ENCODE measurements around the gene RAB7B. TPM values are rescaled to one million over a fixed set of nuclear protein-coding genes. Genes with fewer than 3 reads are reported as not detected.

Gene RAB7B
- total and polyA plus RNA-seq, 12 donors: 0.17 to 3.5 (median 0.82) TPM

- Histone ChIP-seq H3K27ac (no peak overlapping the region), H3K9me3 (replicated peaks in 1 of 3) (no peaks in the 10 kb centered on the region), H3K27me3 (peaks cover 29% of the 10 kb centered on the region), H3K4me3 (no peak overlapping the region), H3K4me1 (replicated peaks in 1 of 2) (no peaks in the 10 kb centered on the region), H3K36me3 (replicated peaks in 1 of 2) (no peaks in the 10 kb centered on the region)
- TF ChIP-seq POLR2A (IDR thresholded peaks at IDR 0.05) (no peak), CTCF (IDR thresholded peaks at IDR 0.05) (no peak)
- 46 to 61% (median 54%) methylated on average over 5 to 7 of the region's 7 CpGs for WGBS, 4 donors
- intact Hi-C loops (cut with DNase I): no loop called here
- DNase-seq: no peak
These were observed 38.4 kb upstream of the RAB7B start for GRCh38 chr1:206041640-206042039.

- Histone ChIP-seq H3K36me3 (replicated peaks in 1 of 2) (no peaks in the 10 kb centered on the region), H3K27me3 (peaks cover 30% of the 10 kb centered on the region), H3K4me3 (no peak overlapping the region), H3K27ac (no peak overlapping the region), H3K9me3 (replicated peaks in 1 of 3) (no peaks in the 10 kb centered on the region), H3K4me1 (replicated peaks in 1 of 2) (no peaks in the 10 kb centered on the region)
- intact Hi-C loops (cut with DNase I): no loop called here
- DNase-seq: no peak
- TF ChIP-seq POLR2A (IDR thresholded peaks at IDR 0.05) (no peak), CTCF (IDR thresholded peaks at IDR 0.05) (no peak)
- WGBS, 4 donors: 50 to 69% (median 64%) methylated on average over 5 of the region's 5 CpGs
These were observed 37.1 kb upstream of the RAB7B start for GRCh38 chr1:206040328-206040727.

DNA sequence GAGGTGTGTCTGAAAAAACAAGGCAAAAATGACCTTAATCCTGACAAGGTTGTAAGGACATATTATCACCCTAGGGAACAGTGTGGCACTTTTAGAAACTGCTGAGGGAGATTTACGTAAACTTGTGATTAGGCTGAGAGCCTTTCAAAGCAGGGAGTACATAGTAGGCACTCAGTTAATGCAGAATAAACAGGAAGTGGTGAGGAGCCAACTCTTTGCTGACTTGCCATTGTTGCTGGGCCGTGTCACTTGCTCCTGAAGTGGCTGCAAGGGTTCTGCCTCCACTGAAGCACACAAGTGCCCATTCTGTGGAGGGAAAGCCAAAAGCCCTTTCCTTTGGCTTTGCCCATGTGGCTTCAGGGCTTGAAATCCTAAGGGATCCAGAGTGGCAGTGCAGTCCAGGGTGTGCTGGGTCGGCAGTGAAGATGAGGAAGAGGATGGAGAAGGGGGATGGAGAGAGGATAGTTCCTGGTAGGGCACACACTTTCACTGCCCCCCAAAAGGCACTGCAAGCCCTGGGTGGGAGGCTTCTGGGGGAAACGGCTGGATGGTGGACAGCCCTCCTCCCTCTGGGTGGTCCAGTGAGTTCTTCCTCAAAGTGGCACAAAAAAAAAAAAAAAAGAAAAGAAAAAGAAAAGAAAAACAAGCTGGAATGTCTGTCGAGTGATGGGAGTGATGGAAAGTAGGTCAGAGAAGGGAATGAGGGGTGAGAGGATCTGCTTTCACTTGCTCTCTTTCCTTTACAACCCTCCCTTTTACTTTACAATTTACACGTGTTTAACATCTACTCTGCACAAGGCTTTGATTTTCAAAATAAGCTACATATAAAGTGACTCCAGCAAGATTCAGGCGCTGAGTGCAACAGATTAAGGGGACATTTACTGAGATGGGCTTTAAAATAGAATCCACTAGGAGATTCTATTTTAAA, 36.1 kb upstream of the RAB7B start:
- H3K27me3 ChIP-seq: peaks cover 38% of the 10 kb centered on the region
- no peaks in the 10 kb centered on the region for H3K9me3 ChIP-seq (replicated peaks in 1 of 3)
- WGBS, 4 donors: 38 to 44% (median 41%) methylated on average over 7 of the region's 7 CpGs
- TF ChIP-seq CTCF (IDR thresholded peaks at IDR 0.05): no peak
- TF ChIP-seq POLR2A (IDR thresholded peaks at IDR 0.05): no peak
- no peak for DNase-seq
- H3K4me1 ChIP-seq (replicated peaks in 1 of 2): no peaks in the 10 kb centered on the region
- no peaks in the 10 kb centered on the region for H3K36me3 ChIP-seq (replicated peaks in 1 of 2)
- H3K4me3 ChIP-seq: no peak overlapping the region
- intact Hi-C loops (cut with DNase I): loop anchor here in 1 of 2 donors (10.0 kb wide), 1 partner anchor 65 kb away; no protein-coding TSS in a partner anchor
- no peak overlapping the region for H3K27ac ChIP-seq

DNA sequence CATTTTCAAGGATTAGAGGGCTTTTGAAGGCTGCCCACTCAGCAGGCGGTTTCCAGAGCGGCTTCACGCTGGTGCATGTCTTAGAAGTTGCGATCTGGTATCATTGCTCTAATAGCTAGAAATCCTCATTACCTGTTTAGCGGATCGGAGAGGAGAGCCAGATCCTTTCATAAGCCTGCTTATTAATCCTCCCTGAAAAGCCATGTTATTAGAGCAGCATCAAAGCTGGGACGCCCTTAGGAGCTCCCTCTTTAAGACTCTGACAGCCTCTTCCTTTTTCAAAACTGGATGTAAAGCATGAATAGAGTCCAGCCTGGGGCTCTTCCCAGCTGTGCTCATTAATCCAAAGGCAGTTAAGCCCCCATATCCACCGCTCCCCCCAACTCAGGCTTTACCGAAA, 34.4 kb upstream of the RAB7B start:
- no peak overlapping the region for H3K27ac ChIP-seq
- H3K4me3 ChIP-seq: no peak overlapping the region
- no peaks in the 10 kb centered on the region for H3K36me3 ChIP-seq (replicated peaks in 1 of 2)
- H3K27me3 ChIP-seq: peaks cover 42% of the 10 kb centered on the region
- H3K9me3 ChIP-seq (replicated peaks in 1 of 3): no peaks in the 10 kb centered on the region
- 82 to 92% (median 89%) methylated on average over 9 of the region's 9 CpGs for WGBS, 4 donors
- DNase-seq: no peak
- TF ChIP-seq CTCF (IDR thresholded peaks at IDR 0.05) (no peak), POLR2A (IDR thresholded peaks at IDR 0.05) (no peak)
- intact Hi-C loops (cut with DNase I): loop anchor here in 1 of 2 donors (10.0 kb wide), 1 partner anchor 67 kb away; no protein-coding TSS in a partner anchor
- H3K4me1 ChIP-seq (replicated peaks in 1 of 2): peaks cover 0 to 2% of the 10 kb centered on the region in 2 donors
